ENCODE data around the gene HLA-DMA.
"Not testable (repeated sequence)": the region's sequence is repeated elsewhere in the genome, so short reads cannot be mapped to it uniquely, and the experiment has no call there.

The HLA-DMA gene

DNA sequence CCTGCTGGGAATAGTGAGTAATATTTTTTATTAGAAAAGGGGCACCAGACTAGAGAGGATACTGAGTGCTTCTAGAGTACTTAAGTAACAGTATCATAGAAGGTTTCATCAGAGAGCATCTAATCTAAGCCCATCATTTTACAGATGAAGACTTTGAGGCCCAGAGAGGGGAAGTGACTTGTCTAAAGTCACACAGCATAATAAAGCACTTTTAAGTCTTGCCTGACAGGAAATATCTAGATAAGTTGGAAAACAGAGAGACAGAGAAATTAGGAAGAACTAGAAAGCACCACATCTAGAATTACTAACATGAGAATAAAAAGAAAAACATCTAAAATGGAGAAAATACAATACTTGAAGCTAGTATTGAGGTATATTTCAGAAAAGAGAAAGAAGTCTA, 6.0 kb downstream of the HLA-DMA start:
- H3K4me3 ChIP-seq (ENCODE audit: low read depth, low read length): no peak overlapping the region
- TF ChIP-seq, protein P1, sequence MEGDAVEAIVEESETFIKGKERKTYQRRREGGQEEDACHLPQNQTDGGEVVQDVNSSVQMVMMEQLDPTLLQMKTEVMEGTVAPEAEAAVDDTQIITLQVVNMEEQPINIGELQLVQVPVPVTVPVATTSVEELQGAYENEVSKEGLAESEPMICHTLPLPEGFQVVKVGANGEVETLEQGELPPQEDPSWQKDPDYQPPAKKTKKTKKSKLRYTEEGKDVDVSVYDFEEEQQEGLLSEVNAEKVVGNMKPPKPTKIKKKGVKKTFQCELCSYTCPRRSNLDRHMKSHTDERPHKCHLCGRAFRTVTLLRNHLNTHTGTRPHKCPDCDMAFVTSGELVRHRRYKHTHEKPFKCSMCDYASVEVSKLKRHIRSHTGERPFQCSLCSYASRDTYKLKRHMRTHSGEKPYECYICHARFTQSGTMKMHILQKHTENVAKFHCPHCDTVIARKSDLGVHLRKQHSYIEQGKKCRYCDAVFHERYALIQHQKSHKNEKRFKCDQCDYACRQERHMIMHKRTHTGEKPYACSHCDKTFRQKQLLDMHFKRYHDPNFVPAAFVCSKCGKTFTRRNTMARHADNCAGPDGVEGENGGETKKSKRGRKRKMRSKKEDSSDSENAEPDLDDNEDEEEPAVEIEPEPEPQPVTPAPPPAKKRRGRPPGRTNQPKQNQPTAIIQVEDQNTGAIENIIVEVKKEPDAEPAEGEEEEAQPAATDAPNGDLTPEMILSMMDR (IDR thresholded peaks at IDR 0.05; ENCODE audit: control insufficient read depth, extremely low read depth, insufficient read depth): no peak

DNA sequence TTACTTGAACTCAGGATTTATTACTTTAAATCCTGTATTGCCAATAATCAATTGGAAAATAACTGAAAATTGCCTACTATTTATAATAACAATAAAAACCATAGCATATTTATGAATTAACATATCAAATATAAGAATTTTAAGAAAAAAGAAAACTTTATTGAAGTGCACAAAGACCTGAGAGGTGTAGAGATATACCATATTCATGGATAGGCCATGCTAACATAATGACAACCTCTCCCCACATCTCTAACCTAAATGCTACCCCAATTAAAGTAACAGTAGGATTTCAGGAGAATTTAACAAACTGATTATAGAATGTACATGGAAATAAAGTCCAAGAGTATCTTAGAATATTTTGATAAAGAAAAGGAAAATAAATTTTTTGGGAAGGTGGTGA, 6.9 kb downstream of the HLA-DMA start:
- TF ChIP-seq, protein P1 (IDR thresholded peaks at IDR 0.05; ENCODE audit: control insufficient read depth, extremely low read depth, insufficient read depth): no peak
- no peak for DNase-seq (ENCODE audit: low read depth)
- no peak overlapping the region for H3K4me3 ChIP-seq (ENCODE audit: low read depth, low read length)

More for the DNA sequence above, 6.0 kb downstream of the HLA-DMA start:
- DNase-seq (ENCODE audit: low read depth): no peak

DNA sequence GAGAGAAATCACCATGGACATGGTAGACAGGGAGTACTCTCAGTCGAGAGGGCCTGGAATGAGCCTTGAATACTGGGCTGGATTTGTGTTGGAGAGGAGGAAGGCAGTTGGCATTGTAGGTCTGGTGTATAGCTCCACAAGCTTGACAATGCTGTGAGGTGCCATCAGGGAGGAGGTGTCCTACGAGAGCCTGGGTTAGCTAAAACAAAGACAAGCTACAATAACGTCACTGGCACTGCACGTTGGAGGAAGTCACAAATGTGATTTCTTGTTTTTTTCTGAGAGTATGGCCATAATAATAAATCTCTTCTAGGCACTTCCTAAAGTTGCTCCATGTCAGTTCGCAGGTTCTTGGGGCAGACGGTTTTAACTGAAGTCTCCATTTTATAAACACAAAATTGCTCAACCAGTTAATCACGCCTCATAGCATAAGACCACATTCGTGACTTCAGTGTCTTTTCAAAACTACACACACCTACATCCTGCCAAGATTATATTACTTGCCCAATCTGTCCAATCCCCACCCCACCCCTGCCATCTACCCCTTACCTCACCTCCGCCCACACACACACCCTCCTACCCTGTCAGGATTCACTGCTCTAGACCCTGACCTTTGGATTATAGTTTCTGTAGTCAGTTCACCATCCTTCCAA, 7.7 kb downstream of the HLA-DMA start:
- no peak for DNase-seq (ENCODE audit: low read depth)
- TF ChIP-seq, protein P1 (IDR thresholded peaks at IDR 0.05; ENCODE audit: control insufficient read depth, extremely low read depth, insufficient read depth): no peak
- H3K4me3 ChIP-seq (ENCODE audit: low read depth, low read length): no peak overlapping the region

DNA sequence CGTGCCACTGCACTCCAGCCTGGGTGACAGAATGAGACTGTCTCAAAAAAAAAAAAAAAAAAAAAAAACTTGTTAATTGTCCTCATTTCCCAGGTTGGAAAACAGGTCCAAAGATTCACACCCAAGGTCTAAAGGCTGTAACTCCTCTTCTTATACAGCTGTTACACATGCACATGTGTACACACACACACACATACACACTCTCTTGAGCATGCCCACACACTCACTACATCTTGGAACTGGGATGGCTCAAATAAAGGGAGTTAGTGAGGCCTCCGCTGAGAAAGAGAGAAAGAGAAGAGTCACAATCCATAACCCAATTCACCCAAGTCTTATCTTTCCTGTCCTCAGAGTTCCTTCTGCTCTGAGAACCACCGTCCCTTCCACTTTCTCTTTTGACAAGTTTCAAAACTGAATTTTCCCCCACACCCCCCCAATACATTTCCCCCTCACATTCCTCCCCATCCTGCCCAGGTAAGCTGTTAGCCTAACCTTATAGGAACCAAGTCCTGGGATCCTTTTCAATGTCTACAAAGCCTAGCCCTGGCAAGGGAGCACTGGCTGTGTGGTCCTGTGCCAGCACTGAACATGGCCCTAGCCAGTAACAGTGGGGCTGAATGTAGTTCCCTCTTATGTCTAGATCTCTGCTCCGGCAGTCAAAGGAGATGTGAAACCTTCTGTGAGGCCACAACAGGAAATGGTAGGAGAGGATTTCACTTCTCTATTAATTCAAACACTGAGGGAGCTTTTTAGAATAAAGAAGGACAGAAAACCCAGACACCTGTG, 8.8 kb downstream of the HLA-DMA start:
- TF ChIP-seq, protein P1 (IDR thresholded peaks at IDR 0.05; ENCODE audit: control insufficient read depth, extremely low read depth, insufficient read depth): no peak
- no peak overlapping the region for H3K4me3 ChIP-seq (ENCODE audit: low read depth, low read length)
- no peak for DNase-seq (ENCODE audit: low read depth)

DNA sequence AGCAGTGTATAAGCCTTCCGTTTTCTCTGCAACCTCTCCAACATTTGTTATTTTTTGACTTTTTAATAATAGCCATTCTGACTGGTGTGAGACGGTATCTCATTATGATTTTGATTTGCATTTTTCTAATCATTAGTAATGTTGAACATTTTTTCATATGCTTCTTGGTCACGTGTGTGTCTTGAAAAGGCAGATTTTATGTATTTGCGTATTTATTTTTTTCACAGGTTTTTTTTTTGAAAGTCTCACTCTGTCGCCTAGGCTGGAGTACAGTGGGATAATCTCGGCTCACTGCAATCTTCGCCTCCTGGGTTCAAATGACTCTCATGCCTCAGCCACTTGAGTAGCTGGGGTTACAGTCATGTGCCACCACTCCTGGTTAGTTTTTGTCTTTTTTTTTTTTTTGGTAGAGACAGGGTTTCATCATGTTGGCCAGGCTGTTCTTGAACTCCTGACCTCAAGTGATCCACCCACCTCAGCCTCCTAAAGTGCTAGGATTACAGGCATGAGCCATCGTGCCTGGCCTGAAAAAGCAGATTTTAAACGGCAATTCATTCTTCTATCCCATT, 10.3 kb downstream of the HLA-DMA start:
- not testable (repeated sequence) for DNase-seq (ENCODE audit: low read depth); H3K4me3 ChIP-seq (ENCODE audit: low read depth, low read length)

DNA sequence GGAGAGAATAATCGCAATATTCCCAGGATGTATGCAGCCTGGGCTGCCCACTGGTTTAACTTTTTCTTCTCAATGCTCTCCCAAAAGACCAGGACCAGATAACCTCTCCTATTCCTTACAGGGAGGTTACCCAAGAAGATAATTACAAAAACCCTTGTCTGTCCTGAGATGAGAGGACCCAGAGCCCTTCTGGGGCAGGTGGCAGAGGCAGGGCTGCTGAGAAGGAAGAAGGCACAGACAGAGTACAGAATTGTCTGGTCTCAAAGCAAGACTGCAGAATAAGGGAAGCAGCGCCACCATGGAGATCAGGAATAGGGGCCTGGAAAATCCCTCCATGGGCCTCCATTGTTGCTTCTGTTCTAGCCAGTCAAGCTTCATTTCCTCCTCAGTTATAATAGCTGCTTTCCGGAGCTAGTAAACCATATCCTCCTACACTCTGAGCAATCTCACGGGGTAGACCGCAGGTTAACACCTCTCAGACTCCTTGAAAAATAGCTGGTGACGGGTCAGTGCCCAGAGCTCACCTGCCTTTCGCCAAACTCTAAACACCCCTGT, 11.6 kb downstream of the HLA-DMA start:
- H3K4me3 ChIP-seq (ENCODE audit: low read depth, low read length): no peak overlapping the region; the same call in 1 of the 2 replicates
- no peak for DNase-seq (ENCODE audit: low read depth)
- TF ChIP-seq, protein P1 (IDR thresholded peaks at IDR 0.05; ENCODE audit: control insufficient read depth, extremely low read depth, insufficient read depth): no peak

DNA sequence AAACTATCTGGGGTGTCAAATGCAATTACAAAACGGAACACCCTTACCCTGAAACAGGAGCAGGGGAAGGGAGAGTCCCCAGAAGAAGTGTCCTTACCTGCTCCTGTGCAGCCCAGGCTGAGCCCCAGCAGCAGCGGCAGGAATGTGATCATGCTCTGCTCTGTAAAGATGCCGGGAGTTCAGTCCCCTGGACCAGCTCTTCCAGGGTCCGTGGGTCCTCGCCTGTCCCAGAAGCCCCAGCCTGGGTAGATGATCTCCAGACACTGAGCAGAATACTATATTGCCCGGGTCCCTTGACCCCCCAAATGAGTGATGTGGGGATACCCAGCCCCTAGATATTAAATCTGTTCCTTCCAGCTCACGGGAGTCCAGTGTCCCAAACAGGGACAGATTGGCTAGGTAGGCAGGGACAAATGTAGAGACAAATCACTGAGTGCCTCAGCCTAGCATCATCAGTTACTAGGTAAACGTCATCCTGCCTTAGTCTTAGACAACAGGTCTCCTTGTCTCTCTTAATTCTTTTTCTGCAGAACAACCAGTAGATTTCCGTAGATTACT, 12.2 kb downstream of the HLA-DMA start, which contains the start of gene HLA-DMB:
Gene HLA-DMB (minus strand): TSS at position 373 of the 558 bp plus-strand sequence. CDS start 221 bp downstream, at position 152.
- peak; percentile 74 for DNase-seq (ENCODE audit: low read depth)
- TF ChIP-seq, protein P1 (IDR thresholded peaks at IDR 0.05; ENCODE audit: control insufficient read depth, extremely low read depth, insufficient read depth): no peak
- peak within 1 kb of the TSS; percentile 56 for H3K4me3 ChIP-seq (ENCODE audit: low read depth, low read length)
